Hepatocyte (in vitro differentiated cells): ENCODE data around the gene MICU1. TPM values are rescaled to one million over a fixed set of nuclear protein-coding genes. Genes with fewer than 3 reads are reported as not detected.

ENCODE experiments used
- DNase-seq: peaks from one replicate; pipeline ENCODE4 v3.0.0-alpha.2; 2016; ENCODE audit warnings: low spot score
- H2AFZ ChIP-seq: fragments of 200-600 bp; sonication (generic); 2 replicates; pipeline ENCODE4 v1.6.0; 2016; ENCODE audit warnings: antibody characterized with exemption, mild to moderate bottlenecking
- H3K27ac ChIP-seq: fragments of 200-600 bp; sonication (generic); 2 replicates; pipeline ENCODE4 v1.5.1; 2016; ENCODE audit warnings: mild to moderate bottlenecking
- H3K27me3 ChIP-seq: fragments of 200-600 bp; sonication (generic); 2 replicates; pipeline ENCODE4 v1.6.1; 2016
- H3K36me3 ChIP-seq: fragments of 200-600 bp; sonication (generic); replicated peaks from 2 replicates; pipeline ENCODE4 v1.5.1; 2016; ENCODE audit warnings: low read depth; ENCODE audit not compliant: insufficient read depth
- H3K4me1 ChIP-seq: fragments of 200-600 bp; sonication (generic); 2 replicates; pipeline ENCODE4 v1.5.1; 2016; ENCODE audit warnings: mild to moderate bottlenecking, moderate library complexity; ENCODE audit not compliant: insufficient read depth
- H3K4me2 ChIP-seq: fragments of 200-600 bp; sonication (generic); 2 replicates; pipeline ENCODE4 v1.6.0; 2016
- H3K4me3 ChIP-seq: fragments of 200-600 bp; sonication (generic); 2 replicates; pipeline ENCODE4 v1.5.1; 2016; ENCODE audit warnings: mild to moderate bottlenecking
- H3K79me2 ChIP-seq: fragments of 200-600 bp; sonication (generic); 2 replicates; pipeline ENCODE4 v1.6.0; 2017; ENCODE audit warnings: mild to moderate bottlenecking
- H3K9me2 ChIP-seq: fragments of 200-600 bp; sonication (generic); replicated peaks from 2 replicates; pipeline ENCODE4 v1.6.0; 2017; ENCODE audit warnings: mild to moderate bottlenecking; ENCODE audit not compliant: insufficient read depth
- H3K9me3 ChIP-seq: fragments of 200-600 bp; sonication (generic); 2 replicates; pipeline ENCODE4 v1.5.1; 2016; ENCODE audit warnings: low read depth, mild to moderate bottlenecking
- H4K20me1 ChIP-seq: fragments of 200-600 bp; sonication (generic); 2 replicates; pipeline ENCODE4 v1.6.0; 2016; ENCODE audit warnings: mild to moderate bottlenecking; ENCODE audit not compliant: insufficient read depth, poor library complexity, severe bottlenecking
- CTCF ChIP-seq: fragments of 200-600 bp; sonication (generic); IDR thresholded peaks from 2 replicates; pipeline ENCODE4 v1.5.1; 2016; ENCODE audit warnings: antibody characterized with exemption, mild to moderate bottlenecking; ENCODE audit not compliant: poor library complexity
- EZH2 ChIP-seq: fragments of 200-600 bp; sonication (generic); IDR thresholded peaks from 2 replicates; pipeline ENCODE4 v1.6.1; 2016; ENCODE audit warnings: antibody characterized with exemption, mild to moderate bottlenecking, borderline replicate concordance
- EZH2phosphoT487 ChIP-seq: fragments of 200-600 bp; sonication (generic); IDR thresholded peaks from one replicate; pipeline ENCODE4 v1.6.1; 2018; ENCODE audit warnings: antibody characterized with exemption, mild to moderate bottlenecking, low read depth, moderate library complexity; ENCODE audit not compliant: unreplicated experiment, severe bottlenecking
- WGBS: methylation state at CpG from one replicate; pipeline ENCODE4 v1.1.6; 2016; ENCODE audit warnings: low lambda C conversion rate; ENCODE audit errors: missing lambda C conversion rate; 5-methylcytosine and 5-hydroxymethylcytosine counted together
- polyA plus RNA-seq: library from polyadenylated mRNA; unstranded; fragments of >200 nt; fragmentation: Nextera tagmentation; extraction: Ambion mirVana; gene quantifications from 2 replicates; pipeline ENCODE4 v1.2.1, GENCODE V29; 2016
- total RNA-seq: library from RNA; depleted of rRNA; stranded (reverse); fragments of >200 nt; gene quantifications from 2 replicates; pipeline ENCODE4 v1.2.3, GENCODE V29; 2014

MICU1 gene
- total and polyA plus RNA-seq, 2 experiments from 2014 or later: 34.0 to 60.1 TPM

GRCh38 chr10:72462261-72462660, 163.6 kb downstream of the MICU1 start:
- H3K4me1 ChIP-seq: no peaks in the 10 kb centered on the region
- 95% methylated on average over 3 of the region's 3 CpGs for WGBS
- H3K9me2 ChIP-seq: no peaks in the 10 kb centered on the region

GRCh38 chr10:72461085-72461484, 164.8 kb downstream of the MICU1 start:
- 68% methylated on average over 2 of the region's 2 CpGs for WGBS
- Histone ChIP-seq H3K9me3 (no peaks in the 10 kb centered on the region), H3K79me2 (no peaks in the 10 kb centered on the region), H2AFZ (no peak overlapping the region), H4K20me1 (no peaks in the 10 kb centered on the region), H3K27ac (no peak overlapping the region), H3K4me1 (no peaks in the 10 kb centered on the region), H3K4me3 (no peak overlapping the region), H3K9me2 (no peaks in the 10 kb centered on the region), H3K27me3 (no peaks in the 10 kb centered on the region), H3K36me3 (no peaks in the 10 kb centered on the region), H3K4me2 (no peak overlapping the region)
- no peak for DNase-seq
- no peak for TF ChIP-seq CTCF
- TF ChIP-seq EZH2: no peak

More at GRCh38 chr10:72462261-72462660, 163.6 kb downstream of the MICU1 start:
- no peaks in the 10 kb centered on the region for H4K20me1 ChIP-seq
- no peaks in the 10 kb centered on the region for H3K27me3 ChIP-seq
- no peak for DNase-seq
- H3K4me3 ChIP-seq: no peak overlapping the region
- no peak for TF ChIP-seq EZH2phosphoT487
- TF ChIP-seq CTCF: no peak
- no peak for TF ChIP-seq EZH2
- no peaks in the 10 kb centered on the region for H3K36me3 ChIP-seq
- no peaks in the 10 kb centered on the region for H3K9me3 ChIP-seq
- no peak overlapping the region for H2AFZ ChIP-seq
- no peak overlapping the region for H3K4me2 ChIP-seq
- no peaks in the 10 kb centered on the region for H3K79me2 ChIP-seq
- no peak overlapping the region for H3K27ac ChIP-seq

- Histone ChIP-seq H3K36me3 (no peaks in the 10 kb centered on the region), H3K79me2 (no peaks in the 10 kb centered on the region), H3K4me2 (no peak overlapping the region), H3K27me3 (no peaks in the 10 kb centered on the region), H2AFZ (no peak overlapping the region), H3K27ac (no peak overlapping the region), H4K20me1 (no peaks in the 10 kb centered on the region), H3K9me3 (no peaks in the 10 kb centered on the region), H3K4me1 (no peaks in the 10 kb centered on the region), H3K4me3 (no peak overlapping the region), H3K9me2 (no peaks in the 10 kb centered on the region)
- no peak for TF ChIP-seq EZH2
- TF ChIP-seq EZH2phosphoT487: no peak
- TF ChIP-seq CTCF: no peak
- no peak for DNase-seq
Observed at GRCh38 chr10:72460284-72460876, 165.5 kb downstream of the MICU1 start.

GRCh38 chr10:72459301-72459700, 166.6 kb downstream of the MICU1 start:
- Histone ChIP-seq H3K9me2 (no peaks in the 10 kb centered on the region), H3K9me3 (no peaks in the 10 kb centered on the region), H3K4me3 (no peak overlapping the region), H2AFZ (no peak overlapping the region), H4K20me1 (no peaks in the 10 kb centered on the region), H3K79me2 (no peaks in the 10 kb centered on the region), H3K27me3 (no peaks in the 10 kb centered on the region), H3K4me1 (no peaks in the 10 kb centered on the region), H3K27ac (no peak overlapping the region), H3K4me2 (no peak overlapping the region), H3K36me3 (no peaks in the 10 kb centered on the region)
- TF ChIP-seq EZH2phosphoT487 (no peak), EZH2 (no peak), CTCF (no peak)
- 89% methylated on average over 3 of the region's 3 CpGs for WGBS
- DNase-seq: no peak
